HG03139 (cell line): ENCODE results near the gene LRRC45.

Experiments used
- ATAC-seq: cut with Tn5 transposase; IDR thresholded peaks from one replicate; pipeline ENCODE4 v1.9.1; 2021; ENCODE audit not compliant: unreplicated experiment

Gene LRRC45

DNA sequence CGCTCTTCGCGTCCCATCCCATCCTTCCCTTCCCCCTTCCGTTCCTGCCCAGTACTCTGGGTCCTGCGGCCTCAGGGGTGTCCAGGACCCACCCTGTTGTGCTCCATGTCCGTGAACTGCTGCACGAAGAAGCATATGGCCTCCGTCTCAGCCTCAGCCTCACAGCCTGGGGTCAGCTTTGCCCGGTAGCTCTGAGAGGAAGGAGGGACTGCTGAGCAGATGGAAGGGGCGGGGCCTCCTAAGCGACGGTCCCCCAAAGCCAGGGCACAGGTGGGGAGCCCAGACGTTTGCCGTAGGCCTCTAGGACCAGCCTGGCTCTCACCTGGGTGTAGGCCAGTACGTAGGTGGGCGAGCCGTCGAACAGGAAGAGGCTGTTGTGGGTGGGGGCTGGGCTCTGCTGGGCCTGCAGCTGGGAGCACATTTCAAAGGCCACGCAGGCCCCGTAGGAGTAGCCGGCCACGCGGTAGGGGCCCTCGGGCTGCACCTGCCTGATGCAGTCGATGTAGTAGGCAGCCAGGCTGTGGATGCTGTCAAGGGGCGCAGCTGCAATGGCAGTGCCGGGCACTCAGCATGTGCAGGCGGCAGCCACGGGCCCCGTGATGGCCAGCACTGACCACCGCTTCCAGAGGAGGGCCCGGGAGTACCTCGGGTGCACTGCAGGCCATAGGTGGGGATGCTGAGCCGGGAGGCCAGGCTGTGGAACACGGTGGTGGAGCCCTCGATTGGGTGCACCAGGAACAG lies 57.1 kb downstream of the LRRC45 start:
- no peak for ATAC-seq
